HCT116 (cell line): ENCODE measurements around the gene FGL2.

ENCODE experiments used
- CEBPB ChIP-seq: IDR thresholded peaks from 2 replicates; pipeline ENCODE4 v1.6.1; 2012; ENCODE audit warnings: low read depth
- CTCF ChIP-seq, 3 experiments: fragments of 200-600 bp in 1 of 3; sonication (generic) in 1 of 3; IDR thresholded peaks in 2 of 3; conservative IDR thresholded peaks in 1 of 3; 2 replicates each; pipeline ENCODE4 v1.5.1; 2012 to 2017; ENCODE audit warnings: low read depth in 2 of 3, low read length in 2 of 3, antibody characterized with exemption in 1 of 3, borderline replicate concordance in 1 of 3, control low read depth in 1 of 3, mild to moderate bottlenecking in 1 of 3, mixed read lengths in 1 of 3, mixed run types in 1 of 3, moderate library complexity in 1 of 3; ENCODE audit not compliant: insufficient read depth in 1 of 3
- POLR2A ChIP-seq: IDR thresholded peaks from 2 replicates; pipeline ENCODE4 v1.7.0; 2011; ENCODE audit warnings: borderline replicate concordance; ENCODE audit not compliant: insufficient read depth, insufficient read length; ENCODE audit errors: extremely low read depth
- RAD21 ChIP-seq: IDR thresholded peaks from 2 replicates; pipeline ENCODE4 v1.6.1; 2012; ENCODE audit warnings: low read depth, mild to moderate bottlenecking
- YY1 ChIP-seq: IDR thresholded peaks from 2 replicates; pipeline ENCODE4 v1.6.1; 2011; ENCODE audit warnings: low read length, low read depth, moderate library complexity, mild to moderate bottlenecking; ENCODE audit not compliant: insufficient replicate concordance; ENCODE audit errors: extremely low read depth

GRCh38 chr7:77200542-77200941, 923 bp upstream of the FGL2 start:
- no peak for TF ChIP-seq RAD21
- TF ChIP-seq CTCF (IDR thresholded peaks at IDR 0.05 in 2 of 3, conservative IDR thresholded peaks at IDR 0.05 in 1 of 3; ENCODE audit: borderline replicate concordance in 1 of 3, insufficient read depth in 1 of 3, low read depth in 2 of 3, low read length in 2 of 3) = no peak
- TF ChIP-seq YY1 = no peak
- TF ChIP-seq POLR2A = no peak
- no peak for TF ChIP-seq CEBPB
